Measurements from ENCODE around the gene XXYLT1.

The XXYLT1 gene

DNA sequence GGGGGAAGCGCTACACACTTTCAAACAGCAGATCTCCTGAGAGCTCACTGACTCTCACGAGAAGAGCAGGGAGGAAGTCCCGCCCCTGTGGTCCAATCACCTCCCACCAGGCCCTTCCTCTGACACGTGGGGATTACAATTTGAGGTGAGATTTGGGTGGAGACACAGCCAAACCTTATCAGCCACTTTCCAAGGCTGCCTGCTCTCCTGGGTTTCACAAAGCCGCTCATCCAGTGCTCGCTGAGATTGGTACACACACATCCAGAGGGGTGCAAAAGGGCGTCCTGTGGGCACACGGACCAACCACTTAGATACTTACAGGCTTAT lies 23.1 kb downstream of the XXYLT1 start:
- in situ Hi-C loops (cut with MboI; ENCODE audit: low pct_unique_long_range_greater_than_20kb, low sequenced_read_pairs, unreplicated experiment), result no loop called here
- TF ChIP-seq, protein P1, sequence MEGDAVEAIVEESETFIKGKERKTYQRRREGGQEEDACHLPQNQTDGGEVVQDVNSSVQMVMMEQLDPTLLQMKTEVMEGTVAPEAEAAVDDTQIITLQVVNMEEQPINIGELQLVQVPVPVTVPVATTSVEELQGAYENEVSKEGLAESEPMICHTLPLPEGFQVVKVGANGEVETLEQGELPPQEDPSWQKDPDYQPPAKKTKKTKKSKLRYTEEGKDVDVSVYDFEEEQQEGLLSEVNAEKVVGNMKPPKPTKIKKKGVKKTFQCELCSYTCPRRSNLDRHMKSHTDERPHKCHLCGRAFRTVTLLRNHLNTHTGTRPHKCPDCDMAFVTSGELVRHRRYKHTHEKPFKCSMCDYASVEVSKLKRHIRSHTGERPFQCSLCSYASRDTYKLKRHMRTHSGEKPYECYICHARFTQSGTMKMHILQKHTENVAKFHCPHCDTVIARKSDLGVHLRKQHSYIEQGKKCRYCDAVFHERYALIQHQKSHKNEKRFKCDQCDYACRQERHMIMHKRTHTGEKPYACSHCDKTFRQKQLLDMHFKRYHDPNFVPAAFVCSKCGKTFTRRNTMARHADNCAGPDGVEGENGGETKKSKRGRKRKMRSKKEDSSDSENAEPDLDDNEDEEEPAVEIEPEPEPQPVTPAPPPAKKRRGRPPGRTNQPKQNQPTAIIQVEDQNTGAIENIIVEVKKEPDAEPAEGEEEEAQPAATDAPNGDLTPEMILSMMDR (IDR thresholded peaks at IDR 0.05; ENCODE audit: extremely low read depth, insufficient read depth, missing control alignments), result no peak
- no peak for DNase-seq (ENCODE audit: low spot score)

DNA sequence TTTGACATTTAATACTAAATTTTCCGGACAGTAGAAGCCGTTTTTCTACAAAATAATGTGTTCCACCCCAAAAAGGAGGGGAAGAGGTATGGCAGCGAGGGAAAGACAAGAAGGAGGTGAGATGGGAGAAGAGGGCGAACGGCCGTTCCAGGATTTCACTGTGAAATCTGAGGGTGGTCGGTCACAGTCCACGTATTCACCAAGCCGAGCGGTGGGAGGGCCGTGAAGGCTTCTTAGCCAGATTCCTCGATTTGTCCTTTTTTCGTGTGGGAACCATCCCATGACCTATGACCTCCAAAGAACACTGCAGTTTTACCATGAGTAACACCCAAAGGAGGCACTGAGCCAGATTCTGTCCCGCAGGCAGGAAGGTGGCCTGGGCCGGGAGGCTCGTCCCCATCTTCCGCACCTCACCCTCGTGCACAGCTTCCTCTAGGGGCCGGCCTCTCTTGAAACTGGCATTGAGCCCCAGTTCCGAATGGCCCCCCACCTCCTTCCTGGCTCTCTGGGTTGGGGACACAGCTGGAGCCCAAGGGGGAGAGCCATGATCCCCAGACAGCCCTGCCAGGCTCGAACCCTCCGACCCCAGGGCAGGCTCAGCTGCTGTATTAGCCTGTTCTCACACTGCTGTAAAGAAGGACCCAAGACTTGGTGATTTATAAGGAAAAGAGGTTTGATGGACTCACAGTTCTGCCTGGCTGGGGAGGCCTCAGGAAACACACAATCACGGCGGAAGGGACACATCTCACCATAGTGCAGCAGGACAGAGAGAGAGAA lies 23.7 kb downstream of the XXYLT1 start:
- TF ChIP-seq, protein P1 (IDR thresholded peaks at IDR 0.05; ENCODE audit: extremely low read depth, insufficient read depth, missing control alignments), result no peak
- in situ Hi-C loops (cut with MboI; ENCODE audit: low pct_unique_long_range_greater_than_20kb, low sequenced_read_pairs, unreplicated experiment), result no loop called here
- no peak for DNase-seq (ENCODE audit: low spot score)

DNA sequence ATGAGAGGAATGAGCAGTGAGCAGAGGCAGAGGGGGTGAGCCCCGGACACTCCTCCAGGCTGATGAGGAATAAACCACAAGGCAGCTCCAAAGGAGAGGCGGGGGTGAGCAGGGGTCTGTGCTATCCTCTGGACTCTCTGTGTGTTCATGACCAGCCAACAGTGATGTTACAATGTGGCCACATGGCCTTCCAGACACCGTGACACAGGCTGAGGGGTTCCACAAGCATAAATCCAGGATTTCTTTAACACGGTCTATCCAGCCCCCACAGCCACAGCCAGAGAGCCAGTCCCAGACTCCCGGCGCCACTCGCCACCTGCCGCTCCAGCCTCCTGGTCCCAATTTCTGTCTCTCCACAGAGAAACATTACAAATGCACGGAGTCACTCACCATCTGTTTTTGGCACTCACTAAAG lies 24.4 kb downstream of the XXYLT1 start:
- DNase-seq (ENCODE audit: low spot score), result no peak
- in situ Hi-C loops (cut with MboI; ENCODE audit: low pct_unique_long_range_greater_than_20kb, low sequenced_read_pairs, unreplicated experiment), result no loop called here
- TF ChIP-seq, protein P1 (IDR thresholded peaks at IDR 0.05; ENCODE audit: extremely low read depth, insufficient read depth, missing control alignments), result no peak

DNA sequence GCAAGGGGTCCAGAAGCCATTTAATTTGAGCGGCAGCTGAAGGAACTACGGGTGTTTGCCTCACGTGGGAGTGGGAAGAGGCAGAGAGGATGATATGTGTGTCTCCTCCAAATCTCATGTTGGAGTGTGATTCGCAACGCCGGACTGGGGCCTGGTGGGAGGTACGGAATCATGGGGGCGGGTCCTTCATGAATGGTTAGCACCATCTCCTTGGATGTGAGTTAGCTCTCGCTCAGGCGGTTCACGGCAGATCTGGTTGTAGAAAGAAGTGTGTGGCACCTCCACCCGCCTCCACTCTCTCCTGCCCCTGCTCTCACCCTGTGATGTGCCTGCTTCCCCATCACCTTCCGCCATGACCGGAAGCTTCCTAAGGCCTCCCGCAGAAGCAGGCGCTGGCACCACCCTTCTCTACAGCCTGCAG lies 25.4 kb downstream of the XXYLT1 start:
- TF ChIP-seq, protein P1 (IDR thresholded peaks at IDR 0.05; ENCODE audit: extremely low read depth, insufficient read depth, missing control alignments), result no peak
- no peak for DNase-seq (ENCODE audit: low spot score)
- in situ Hi-C loops (cut with MboI; ENCODE audit: low pct_unique_long_range_greater_than_20kb, low sequenced_read_pairs, unreplicated experiment), result no loop called here

DNA sequence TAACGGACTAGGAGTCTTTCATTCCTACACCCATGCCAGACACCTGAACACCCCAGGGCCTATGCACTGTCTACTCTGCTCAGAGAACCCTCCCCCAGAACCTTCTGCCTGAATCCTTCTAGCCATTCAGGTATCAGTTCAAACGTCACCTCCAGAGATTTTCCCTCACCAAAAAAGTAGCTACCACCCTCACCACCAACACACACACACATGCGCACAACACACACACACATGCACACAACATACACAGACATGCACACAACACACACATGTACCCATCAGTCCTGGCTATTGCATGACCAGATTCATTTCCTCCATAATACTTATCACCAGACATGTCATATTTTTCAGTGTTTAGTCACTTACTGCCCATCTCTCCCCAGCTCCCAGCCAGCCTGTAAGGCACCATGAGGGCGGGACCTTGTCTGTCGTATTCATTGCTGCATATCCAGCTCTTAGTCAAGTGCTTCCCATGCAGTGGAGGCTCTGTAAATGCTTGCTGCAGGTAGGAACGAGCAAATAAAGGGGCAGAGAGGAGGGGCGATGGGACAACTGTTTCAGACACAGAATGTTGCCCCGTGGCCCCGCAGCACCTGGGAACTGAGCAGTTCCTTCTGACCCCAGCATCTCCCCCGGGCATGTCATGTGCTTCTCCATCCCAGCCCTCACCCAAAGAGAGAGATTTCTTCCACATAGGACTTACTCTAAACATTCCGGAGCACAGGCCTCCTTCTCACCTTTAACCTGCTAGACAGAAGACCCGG lies 29.2 kb downstream of the XXYLT1 start:
- no peak for DNase-seq (ENCODE audit: low spot score)
- in situ Hi-C loops (cut with MboI; ENCODE audit: low pct_unique_long_range_greater_than_20kb, low sequenced_read_pairs, unreplicated experiment), result no loop called here
- TF ChIP-seq, protein P1 (IDR thresholded peaks at IDR 0.05; ENCODE audit: extremely low read depth, insufficient read depth, missing control alignments), result no peak

DNA sequence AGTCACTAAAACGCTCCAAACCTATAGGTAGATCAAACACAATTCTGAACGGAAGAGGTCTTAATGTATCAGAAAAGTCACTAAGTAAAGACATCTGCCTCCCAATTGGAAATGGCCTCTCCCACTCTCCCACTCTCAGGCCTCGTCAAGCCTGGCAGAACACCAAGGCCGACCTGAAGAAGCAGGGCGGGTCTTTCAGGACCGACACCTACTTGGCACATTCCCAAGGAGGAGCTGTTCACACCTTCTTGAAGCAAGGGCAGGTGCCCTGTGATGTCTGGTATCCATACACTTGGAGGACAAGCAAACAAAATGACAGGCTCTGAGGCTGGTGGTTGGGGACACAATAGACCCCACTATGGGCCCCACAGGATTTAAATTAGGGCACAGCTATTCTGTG lies 30.0 kb downstream of the XXYLT1 start:
- TF ChIP-seq, protein P1 (IDR thresholded peaks at IDR 0.05; ENCODE audit: extremely low read depth, insufficient read depth, missing control alignments), result no peak
- in situ Hi-C loops (cut with MboI; ENCODE audit: low pct_unique_long_range_greater_than_20kb, low sequenced_read_pairs, unreplicated experiment), result no loop called here
- DNase-seq (ENCODE audit: low spot score), result no peak
